ENCODE results near the gene DCTN4. TPM values are rescaled to one million over a fixed set of nuclear protein-coding genes. Genes with fewer than 3 reads are reported as not detected.

DCTN4 gene
- total and polyA plus RNA-seq, 9 of the 15 experiments (the other 6 are each of a cell fraction or from before 2014, with no cell fraction given), result 20.4 to 64.9 (median 49.9) TPM

GRCh38 chr5:150778517-150779396, 19.9 kb upstream of the DCTN4 start, which contains the start of gene SMIM3 (continued):
- peak; percentile 82; the same call in 1 of the 2 replicates for TF ChIP-seq ZBTB7A (IDR thresholded peaks at IDR 0.05; ENCODE audit: borderline replicate concordance, control insufficient read depth, low read depth, low read length)
- TF ChIP-seq STAT6 (CRISPR knock-in tag; IDR thresholded peaks at IDR 0.05), result no peak
- peak in 1 of 2 experiments; percentile 59; a peak in 2 of 4 replicates for TF ChIP-seq MNT (conservative IDR thresholded peaks at IDR 0.05)
- TF ChIP-seq ETV1 (tag; conservative IDR thresholded peaks at IDR 0.05; ENCODE audit: low read depth), result 0 out of 2 replicates have a peak, but pooled peaks have one; percentile 13
- TF ChIP-seq KDM1A (IDR thresholded peaks at IDR 0.05), result no peak
- no peak for TF ChIP-seq PYGO2 (tag; IDR thresholded peaks at IDR 0.05)
- TF ChIP-seq CC2D1A (IDR thresholded peaks at IDR 0.05), result peak; percentile 63; the same call in 1 of the 2 replicates
- TF ChIP-seq ZNF639 (CRISPR knock-in tag; conservative IDR thresholded peaks at IDR 0.05 in 1 of 2, IDR thresholded peaks at IDR 0.05 in 1 of 2), result peak in 1 of 2 experiments; percentile 60; a peak in 1 of 4 replicates
- TF ChIP-seq HMG20B (CRISPR knock-in tag; IDR thresholded peaks at IDR 0.05), result no peak
- TF ChIP-seq HNRNPLL (IDR thresholded peaks at IDR 0.05; ENCODE audit: low read depth, low read length, poor library complexity, severe bottlenecking), result no peak
- TF ChIP-seq CHD4 (IDR thresholded peaks at IDR 0.05; ENCODE audit: insufficient read depth, insufficient replicate concordance, low read depth, low read length, poor library complexity, severe bottlenecking), result no peak
- peak; percentile 71; the same call in 1 of the 2 replicates for TF ChIP-seq RB1 (IDR thresholded peaks at IDR 0.05; ENCODE audit: low read depth)
- peak; percentile 73 for TF ChIP-seq CCNT2 (IDR thresholded peaks at IDR 0.05; ENCODE audit: borderline replicate concordance, extremely low read depth, insufficient read length, low read depth, low read length)
- TF ChIP-seq CTCFL (IDR thresholded peaks at IDR 0.05; ENCODE audit: borderline replicate concordance, insufficient read depth, low read depth, low read length, poor library complexity, severe bottlenecking), result peak; percentile 16
- peak; percentile 69 to 74 for TF ChIP-seq NRF1 (conservative IDR thresholded peaks at IDR 0.05 in 1 of 2, IDR thresholded peaks at IDR 0.05 in 1 of 2)
- 0 out of 2 replicates have a peak, but pooled peaks have one; percentile 7 for TF ChIP-seq MTA2 (IDR thresholded peaks at IDR 0.05; ENCODE audit: low read depth)
